Measurements from ENCODE around the gene CTNND2.
"Not testable (repeated sequence)": the region's sequence is repeated elsewhere in the genome, so short reads cannot be mapped to it uniquely, and the experiment has no call there.

CTNND2 gene

GRCh38 chr5:11371021-11371420 lies 533.2 kb downstream of the CTNND2 start:
- no peak for DNase-seq

DNA sequence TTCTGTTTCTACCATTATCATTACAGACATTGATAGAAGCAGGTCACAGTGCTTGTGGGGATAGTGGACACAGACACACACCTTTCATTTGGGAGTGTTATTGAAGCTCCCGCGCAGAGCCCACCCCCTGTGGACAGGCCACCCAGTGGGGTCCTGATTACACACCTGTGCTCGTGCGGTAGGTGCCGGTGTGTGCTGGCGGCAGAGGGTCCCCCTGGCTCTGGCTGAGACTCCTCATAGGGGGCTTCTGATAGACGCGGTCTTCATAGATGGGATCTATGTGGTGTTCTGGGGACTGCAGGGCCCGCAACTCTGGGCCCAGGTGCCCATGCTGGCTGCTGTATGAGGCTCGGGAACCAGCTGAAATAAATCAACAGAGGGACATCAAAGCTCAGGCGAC lies 539.7 kb downstream of the CTNND2 start:
- no peak for DNase-seq

- no peak for DNase-seq
These were observed 540.5 kb downstream of the CTNND2 start for GRCh38 chr5:11363631-11364178.

DNA sequence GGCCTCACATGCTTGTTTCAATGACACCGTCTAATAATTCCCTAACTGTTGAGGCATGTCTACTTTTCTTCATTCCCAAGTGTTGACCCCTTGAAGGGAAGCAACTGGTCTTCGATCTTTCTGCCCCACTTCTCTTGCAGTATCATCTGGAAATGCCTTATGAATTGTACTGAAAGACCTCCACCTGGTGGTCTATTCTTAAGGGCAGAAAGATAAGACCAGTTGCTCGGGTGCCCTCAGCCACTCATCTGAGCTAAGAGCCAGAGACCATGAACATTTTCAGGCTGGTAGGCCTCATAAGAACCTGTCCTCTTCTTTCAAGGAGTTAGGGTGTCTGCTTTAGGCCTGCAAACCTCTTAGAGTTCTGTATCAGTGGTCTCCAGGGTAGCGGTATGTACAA lies 542.5 kb downstream of the CTNND2 start:
- no peak for DNase-seq

DNA sequence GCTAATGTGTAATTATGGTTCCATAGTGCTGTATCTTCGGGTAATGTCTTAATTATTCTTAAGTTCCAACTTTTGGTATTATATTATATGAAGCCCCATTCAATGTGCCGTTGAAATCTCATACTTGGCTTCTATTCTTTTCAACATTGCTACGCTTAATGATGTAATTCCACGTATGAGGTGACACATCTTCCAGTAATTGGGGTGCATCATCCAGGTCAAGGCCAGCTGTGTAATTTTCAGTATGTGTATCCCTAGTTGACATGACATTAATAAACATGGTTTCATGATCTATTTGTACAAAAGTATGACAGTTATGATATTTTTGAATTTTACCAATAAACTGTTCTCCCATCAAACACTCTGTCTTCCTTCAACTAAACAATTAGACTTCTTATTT lies 546.3 kb downstream of the CTNND2 start:
- no peak for DNase-seq

- DNase-seq = no peak
These were observed 548.8 kb downstream of the CTNND2 start for GRCh38 chr5:11355491-11355890.

DNA sequence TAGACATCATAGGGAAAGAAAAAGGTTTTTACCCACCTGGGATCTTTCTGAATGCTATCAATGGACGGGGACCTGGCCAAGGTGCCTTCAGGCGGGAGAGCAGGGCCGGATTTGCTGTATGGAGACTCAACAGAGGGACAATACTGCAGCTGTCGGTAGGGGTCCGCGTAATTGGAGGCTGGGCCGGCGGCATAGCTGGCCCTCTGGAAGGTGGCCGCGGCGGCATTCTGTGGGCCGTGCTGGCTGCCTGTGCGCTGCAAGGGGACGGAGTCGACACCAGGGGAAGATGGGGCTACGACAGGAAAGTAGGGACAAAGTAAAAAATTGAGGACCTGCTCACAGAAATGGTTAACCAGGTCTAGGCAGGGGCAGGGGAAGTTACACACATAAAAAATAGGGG lies 557.9 kb downstream of the CTNND2 start:
- DNase-seq = no peak

DNA sequence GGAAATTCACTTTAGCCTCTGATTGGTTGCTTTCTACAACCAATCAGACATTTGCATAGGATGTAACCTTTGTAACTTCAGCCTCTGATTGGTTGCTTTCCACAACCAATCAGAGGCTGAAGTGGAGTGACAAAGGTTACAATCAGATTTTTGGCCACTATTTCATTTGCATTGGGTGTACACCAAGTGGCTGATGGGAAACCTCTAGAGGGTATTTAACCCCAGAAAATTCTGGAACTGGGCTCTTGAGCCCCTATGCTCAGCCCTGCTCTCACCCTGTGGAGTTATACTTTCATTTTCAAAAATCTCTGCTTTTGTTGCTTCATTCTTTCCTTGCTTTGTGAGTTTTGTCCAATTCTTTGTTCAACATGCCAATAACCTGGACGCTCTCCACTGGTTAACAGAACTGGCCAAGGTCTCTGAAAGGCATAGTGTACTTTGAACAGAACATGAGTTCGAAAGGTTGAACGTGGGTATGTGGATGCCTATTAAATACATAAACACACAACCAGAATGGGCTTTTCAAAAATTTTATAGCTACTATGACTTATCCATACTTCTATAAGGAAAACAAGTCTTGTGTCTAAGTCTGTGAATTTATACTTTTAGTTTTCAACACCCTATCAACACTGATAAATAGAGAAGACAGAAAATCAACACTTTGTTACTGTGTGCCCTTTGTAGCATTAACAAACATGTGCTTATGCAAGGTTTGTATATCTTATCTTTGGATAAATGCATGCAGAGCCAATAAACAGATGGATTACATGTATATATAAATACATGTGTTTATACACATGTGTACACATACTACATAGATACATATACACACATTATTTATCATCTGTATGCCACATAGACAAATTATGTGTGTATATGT lies 568.1 kb downstream of the CTNND2 start:
- no peak for DNase-seq

GRCh38 chr5:11334404-11334803 lies 569.8 kb downstream of the CTNND2 start:
- no peak for DNase-seq

DNA sequence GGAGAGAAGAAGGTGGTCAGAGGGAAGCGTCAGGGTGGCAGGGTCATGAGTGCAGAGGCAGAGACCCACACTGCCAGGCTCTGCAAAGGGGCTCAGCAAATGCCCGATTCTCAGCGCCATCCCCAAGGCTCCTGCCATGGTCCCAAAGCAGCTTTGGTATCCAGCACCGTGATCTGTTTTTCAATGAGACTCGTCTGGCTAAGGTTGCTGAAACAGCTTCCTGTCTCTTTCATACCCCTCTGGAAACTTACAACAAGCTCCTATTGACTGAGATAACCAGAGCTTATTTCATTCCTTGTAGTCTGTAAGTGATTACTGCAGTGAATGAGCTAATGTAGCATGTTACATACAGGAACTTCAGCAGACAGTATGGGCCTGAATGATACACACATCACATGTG lies 574.6 kb downstream of the CTNND2 start:
- no peak for DNase-seq

- DNase-seq = no peak
These were observed 579.5 kb downstream of the CTNND2 start for GRCh38 chr5:11324521-11325289.

DNA sequence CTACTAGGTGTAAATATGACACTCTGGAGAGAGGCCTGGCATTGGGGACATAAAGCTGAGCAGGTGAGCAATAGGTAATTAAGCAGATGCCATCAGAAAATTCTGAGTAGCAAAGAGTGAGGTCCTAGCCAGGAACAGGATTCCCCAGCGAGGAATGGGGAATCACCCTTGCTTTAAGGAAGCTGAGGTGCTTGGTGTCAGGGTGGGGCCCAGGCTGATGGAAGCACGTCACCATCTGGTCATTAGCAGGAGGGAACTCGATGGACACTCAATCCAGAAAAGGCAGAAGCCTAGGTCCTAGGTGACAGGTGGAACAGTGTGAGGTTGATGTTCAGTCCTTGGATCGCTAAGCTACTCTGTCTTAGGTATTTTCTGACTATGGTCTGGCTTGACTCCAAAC lies 580.5 kb downstream of the CTNND2 start:
- no peak for DNase-seq

DNA sequence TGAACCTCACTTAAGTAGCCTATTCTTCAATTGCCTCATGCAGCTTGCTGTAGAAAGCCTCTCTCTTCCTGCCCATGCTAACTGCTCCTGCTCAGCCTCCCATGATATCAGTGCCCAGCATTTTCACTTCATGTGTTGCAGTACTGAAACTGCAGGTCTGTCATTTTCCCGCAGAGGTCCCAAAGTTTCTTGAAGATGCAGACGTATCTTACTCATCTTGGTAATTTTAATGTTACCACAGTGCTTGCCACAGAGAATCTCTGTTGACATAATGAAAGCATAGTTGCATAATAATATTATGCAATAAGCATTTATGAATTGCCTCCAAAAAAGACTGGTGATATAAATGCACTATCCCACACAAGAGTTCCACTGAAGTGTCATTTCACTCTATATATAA lies 582.1 kb downstream of the CTNND2 start:
- DNase-seq = no peak

DNA sequence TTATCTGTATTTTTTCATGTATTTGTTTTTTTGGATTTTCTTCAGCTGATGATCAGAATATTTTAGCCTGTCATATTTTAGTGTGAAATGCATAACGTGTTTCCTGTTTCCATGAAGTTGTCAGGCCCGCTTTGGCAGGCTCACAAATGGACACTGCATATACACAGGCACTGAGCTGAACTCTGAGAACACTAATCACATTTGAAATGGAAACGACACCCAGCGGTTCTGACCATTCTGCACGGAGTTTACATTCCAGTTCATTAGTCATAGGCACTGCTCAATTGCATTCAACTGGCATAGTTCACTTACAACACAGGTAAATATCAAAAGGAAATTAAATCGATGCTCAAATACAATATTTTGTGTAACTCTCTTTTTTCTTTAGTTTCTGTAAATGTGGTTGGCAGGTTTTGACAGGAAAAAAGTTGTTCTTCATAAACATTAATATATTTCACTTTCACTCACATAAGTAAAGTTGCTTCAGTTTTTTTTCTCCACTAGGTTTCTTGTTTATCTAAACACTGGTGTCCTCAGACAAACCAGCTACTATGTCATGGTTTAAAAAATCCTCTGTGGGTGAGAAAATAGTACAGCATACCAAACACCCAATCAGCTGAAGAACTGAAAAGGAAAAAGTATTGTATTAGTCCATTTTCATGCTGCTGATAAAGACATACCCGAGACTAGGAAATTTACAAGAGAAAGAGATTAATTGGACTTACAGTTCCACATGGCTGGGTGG lies 584.2 kb downstream of the CTNND2 start:
- no peak for DNase-seq

DNA sequence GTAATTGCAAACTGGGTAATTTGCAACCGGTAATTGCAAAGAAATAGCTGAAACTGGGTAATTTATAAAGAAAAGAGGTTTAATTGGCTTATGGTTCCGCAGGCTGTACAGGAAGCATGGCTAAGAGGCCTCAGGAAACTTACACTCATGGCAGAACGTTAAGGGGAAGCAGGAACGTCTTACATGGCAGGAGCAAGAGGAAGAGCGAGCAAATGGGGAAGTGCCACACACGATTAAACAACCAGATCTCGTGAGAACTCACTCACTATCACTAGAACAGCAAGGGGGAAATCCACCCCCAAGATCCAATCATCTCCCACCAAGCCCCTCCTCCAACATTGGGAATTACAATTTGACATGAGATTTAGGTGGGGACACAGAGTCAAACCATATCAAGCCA lies 590.6 kb downstream of the CTNND2 start:
- DNase-seq = not testable (repeated sequence)

DNA sequence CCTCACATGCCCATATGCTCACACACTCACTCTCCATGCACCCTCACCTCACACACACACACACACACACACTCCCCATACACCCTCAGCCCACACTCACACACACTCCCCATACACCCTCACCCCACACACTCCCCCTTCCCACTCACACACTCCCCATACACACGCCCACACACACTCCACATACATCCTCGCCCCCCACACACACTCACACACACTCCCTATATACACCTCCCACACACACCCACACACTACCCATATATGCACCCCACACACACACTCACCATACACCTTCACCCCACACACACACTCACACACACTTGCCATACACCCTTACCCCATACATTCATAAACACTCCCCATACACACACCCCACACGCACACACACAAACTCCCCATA lies 592.5 kb downstream of the CTNND2 start:
- DNase-seq = no peak

DNA sequence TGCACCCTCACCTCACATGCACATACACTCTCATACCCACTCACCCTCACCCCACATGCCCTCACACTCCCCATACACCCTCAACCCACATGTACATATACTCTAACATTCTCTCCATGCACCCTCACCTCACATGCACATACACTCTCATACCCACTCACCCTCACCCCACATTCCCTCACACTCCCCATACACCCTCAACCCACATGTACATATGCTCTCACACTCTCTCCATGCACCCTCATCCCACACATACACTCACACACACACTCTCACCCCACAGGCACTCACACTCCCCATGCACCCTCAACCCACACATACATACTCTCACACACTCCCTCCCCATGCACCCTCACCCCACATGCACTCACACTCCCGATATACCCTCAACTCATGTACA lies 593.0 kb downstream of the CTNND2 start:
- DNase-seq = no peak

DNA sequence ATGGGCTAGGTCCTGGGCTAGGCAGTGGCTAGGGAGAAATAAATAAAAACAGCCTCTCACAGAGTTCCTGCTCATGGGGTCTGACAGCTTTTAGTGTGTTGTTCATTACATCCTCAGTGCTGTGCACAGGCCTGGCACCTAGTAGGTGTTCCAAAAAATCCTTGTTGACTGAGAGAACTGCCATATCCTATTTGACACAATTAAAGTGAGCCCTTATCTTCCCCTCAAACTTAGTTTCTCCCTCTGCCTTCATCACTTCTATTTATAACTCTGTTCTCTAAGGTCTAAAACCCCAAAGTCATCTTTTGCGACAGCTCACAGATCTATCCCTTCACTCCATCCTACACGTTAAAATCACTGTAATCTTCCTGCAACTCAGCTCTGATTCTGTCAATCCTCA lies 594.1 kb downstream of the CTNND2 start:
- DNase-seq = no peak

DNA sequence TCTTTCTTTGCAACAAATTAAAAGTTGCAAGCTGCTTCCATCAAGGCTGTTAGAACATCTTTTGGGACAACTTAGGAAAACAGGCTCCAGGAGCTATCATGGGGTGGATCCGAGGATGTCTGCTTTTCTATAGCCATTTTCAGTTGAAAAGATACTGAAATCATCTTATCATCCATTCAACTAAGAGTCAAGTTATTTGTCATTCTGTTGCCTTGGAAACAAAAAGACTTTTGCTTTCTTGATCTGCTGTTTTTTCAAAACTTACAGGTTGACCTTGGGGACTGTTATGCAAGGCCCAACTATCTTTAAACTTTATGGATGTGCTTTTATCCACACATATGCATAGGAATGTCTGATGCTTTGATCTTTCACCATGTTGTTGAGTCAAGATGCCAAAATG lies 597.9 kb downstream of the CTNND2 start:
- no peak for DNase-seq

- no peak for DNase-seq
These were observed 599.0 kb downstream of the CTNND2 start for GRCh38 chr5:11305245-11305644.

DNA sequence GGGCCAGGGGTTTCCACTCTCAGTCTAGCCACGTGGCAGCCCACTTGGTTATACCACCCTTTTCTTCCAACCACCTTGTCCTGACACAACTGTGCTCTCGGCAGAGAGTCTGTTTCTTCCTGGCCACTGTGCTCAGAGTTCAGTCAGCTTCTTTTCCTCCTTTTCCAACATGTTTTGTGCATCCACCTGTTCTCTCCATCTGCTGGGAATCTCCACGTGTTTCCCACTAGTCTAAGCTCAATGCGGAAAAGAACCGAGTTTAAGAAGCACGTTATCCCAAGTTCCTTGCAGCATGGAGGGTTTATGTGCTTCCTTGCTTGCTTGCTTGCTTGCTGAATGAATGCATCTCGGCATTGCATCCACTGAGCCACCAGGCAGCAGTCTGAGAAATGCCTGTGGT lies 599.6 kb downstream of the CTNND2 start:
- DNase-seq = no peak

DNA sequence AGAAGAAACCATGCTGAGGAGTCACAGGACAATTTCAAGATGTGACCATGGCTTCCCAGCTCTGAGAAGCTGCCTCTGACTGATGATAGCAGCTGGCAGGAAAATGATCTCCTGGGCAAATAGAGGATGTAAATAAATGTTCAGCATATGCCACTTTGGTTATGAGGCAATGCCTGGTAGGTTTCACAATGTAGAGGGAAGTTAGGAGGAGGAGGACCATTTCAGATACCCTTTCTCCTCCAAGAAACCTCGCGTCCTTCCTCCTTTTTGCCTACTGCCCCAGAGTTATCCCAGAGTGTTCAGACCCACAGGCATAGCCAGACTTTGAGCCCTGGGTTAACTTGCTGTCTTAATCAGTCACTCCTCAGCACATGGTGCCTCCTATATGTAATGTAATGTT lies 601.6 kb downstream of the CTNND2 start:
- DNase-seq = no peak

GRCh38 chr5:11301171-11301570 lies 603.1 kb downstream of the CTNND2 start:
- no peak for DNase-seq
